ENCODE data around the gene DISC1.

GRCh38 chr1:231705806-231706760 is 79.5 kb downstream of the DISC1 start:
- TF ChIP-seq EZH2 (IDR thresholded peaks at IDR 0.05; ENCODE audit: borderline replicate concordance, insufficient read depth, low read length, poor library complexity, severe bottlenecking) (no peak), POLR2AphosphoS5 (IDR thresholded peaks at IDR 0.05) (no peak), CTCF (IDR thresholded peaks at IDR 0.05; ENCODE audit: poor library complexity, severe bottlenecking) (no peak), EP300 (conservative IDR thresholded peaks at IDR 0.05; ENCODE audit: poor library complexity, severe bottlenecking) (no peak)

Measured in neural cell (in vitro differentiated cells).